Lower leg skin (tissue), 4 donors: ENCODE data around the gene RAB5IF. TPM values are rescaled to one million over a fixed set of nuclear protein-coding genes. Genes with fewer than 3 reads are reported as not detected.
A peak's percentile ranks its signal among the peaks of the same experiment; 100 is the strongest.

Experiments
- DNase-seq, 2 donors: peaks; one replicate each; pipeline ENCODE4 v3.0.0-alpha.2; 2019; ENCODE audit warnings: low spot score in 2 of 2
- H3K4me3 ChIP-seq: fragments of 200-600 bp; sonication (generic); 2 replicates; pipeline ENCODE4 v1.5.1; 2017; ENCODE audit warnings: mild to moderate bottlenecking, low read depth; ENCODE audit not compliant: poor library complexity, severe bottlenecking
- CTCF ChIP-seq, 3 donors: fragments of 450-650 bp; IDR thresholded peaks; one replicate each; pipeline ENCODE4 v1.5.1; 2016; ENCODE audit warnings: antibody characterized with exemption in 3 of 3, mild to moderate bottlenecking in 3 of 3, moderate library complexity in 2 of 3
- POLR2A ChIP-seq, 2 donors: fragments of 450-650 bp; IDR thresholded peaks; one replicate each; pipeline ENCODE4 v1.6.1; 2016 to 2017; ENCODE audit warnings: antibody characterized with exemption in 2 of 2, mild to moderate bottlenecking in 1 of 2, moderate library complexity in 1 of 2
- WGBS, 2 donors: methylation state at CpG; one replicate each; pipeline ENCODE4 v1.1.5; 2018; 5-methylcytosine and 5-hydroxymethylcytosine counted together
- intact Hi-C: fragments of 100-400 bp; cut with DNase I; formaldehyde crosslinking; loops from one replicate; pipeline ENCODE4 v1.15.0; 2023; ENCODE audit warnings: low total_unique reads
- total RNA-seq, 4 donors: library from RNA; depleted of rRNA; stranded (reverse); fragments of >200 nt; gene quantifications; one replicate each; pipeline ENCODE4 v1.1.0, GENCODE V29; 2016

The RAB5IF gene
- total RNA-seq, 4 donors from 2014 or later = 57.3 to 75.5 (median 61.3) TPM

- no peak for DNase-seq
- TF ChIP-seq POLR2A (IDR thresholded peaks at IDR 0.05) = no peak
- no peak for TF ChIP-seq CTCF (IDR thresholded peaks at IDR 0.05)
- intact Hi-C loops = no loop called here
- WGBS, 2 donors = 48 to 55% methylated on average over 7 of the region's 7 CpGs
- H3K4me3 ChIP-seq = no peak overlapping the region
Observed at GRCh38 chr20:36569847-36570429, 35.6 kb upstream of the RAB5IF start.

GRCh38 chr20:36571564-36572504, 33.7 kb upstream of the RAB5IF start:
- no peak for DNase-seq
- intact Hi-C loops = no loop called here
- H3K4me3 ChIP-seq = no peak overlapping the region
- no peak for TF ChIP-seq POLR2A (IDR thresholded peaks at IDR 0.05)
- TF ChIP-seq CTCF (IDR thresholded peaks at IDR 0.05) = no peak
- 69 to 77% methylated on average over 17 of the region's 17 CpGs for WGBS, 2 donors

DNA sequence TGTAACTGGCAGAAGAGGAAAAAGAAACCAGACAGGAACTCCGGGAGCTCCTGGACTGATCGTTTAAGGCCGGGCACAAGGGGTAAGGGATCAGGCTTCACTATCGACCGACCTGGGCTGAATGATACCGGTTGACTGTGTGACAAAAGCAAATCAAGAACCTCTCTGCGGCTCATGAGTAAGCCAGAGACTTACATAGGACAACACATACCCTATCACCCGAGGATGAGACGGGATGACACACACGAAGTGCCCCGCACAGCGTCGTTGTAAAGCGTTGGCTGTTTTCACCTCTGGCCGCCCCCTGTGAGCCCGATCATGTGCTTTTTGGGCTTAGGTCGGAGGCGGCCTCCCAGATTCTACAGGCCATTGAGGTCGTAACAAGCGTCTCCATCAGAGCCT, 32.9 kb upstream of the RAB5IF start:
- TF ChIP-seq POLR2A (IDR thresholded peaks at IDR 0.05) = no peak
- no peak overlapping the region for H3K4me3 ChIP-seq
- DNase-seq = peak in 1 of 2 donors; percentile 87
- 14 to 23% methylated on average over 20 of the region's 20 CpGs for WGBS, 2 donors
- intact Hi-C loops = no loop called here

DNA sequence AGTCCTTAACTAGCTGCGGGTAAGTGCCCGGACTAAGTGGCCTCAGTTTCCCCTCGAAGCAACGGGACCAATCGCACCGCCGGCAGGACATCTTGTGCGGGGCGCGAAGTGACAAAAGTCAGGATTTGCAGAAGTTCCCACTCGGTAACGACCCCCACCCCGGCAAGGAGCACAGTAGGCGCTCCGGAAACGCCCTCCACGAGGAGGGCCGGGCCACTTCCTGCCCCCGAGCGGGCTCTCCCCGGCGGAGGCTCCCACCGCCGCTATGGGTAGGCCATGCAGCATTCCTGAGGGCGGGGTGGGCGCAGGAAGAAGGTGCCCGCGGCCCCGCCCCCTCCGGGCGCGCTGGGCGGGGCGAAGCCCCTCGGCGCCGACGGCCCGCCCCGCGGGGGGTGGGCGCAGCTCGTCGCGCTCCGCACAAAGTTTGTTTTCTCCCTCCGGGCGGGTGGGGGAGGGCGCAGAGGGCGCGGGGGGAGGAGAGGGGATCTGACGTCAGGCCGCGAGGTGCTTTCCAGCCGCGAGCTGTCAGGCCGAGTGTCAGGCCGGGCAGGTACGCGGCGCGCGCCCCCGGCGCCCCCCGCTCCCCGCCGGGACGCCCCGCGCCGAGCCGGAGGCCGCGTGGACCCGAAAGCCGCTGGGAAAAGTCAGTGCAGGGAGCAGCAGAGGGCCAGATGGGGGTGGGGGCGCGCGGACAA, 32.3 kb upstream of the RAB5IF start, which contains the start of gene TGIF2:
TGIF2 (plus strand) TSS at position 495 of the 695 bp plus-strand sequence. CDS start 5,178 bp downstream, outside the sequence.
- intact Hi-C loops = no loop called here
- TF ChIP-seq POLR2A (IDR thresholded peaks at IDR 0.05) = no peak
- no peak for TF ChIP-seq CTCF (IDR thresholded peaks at IDR 0.05)
- 7 to 10% methylated on average over 12 to 63 of the region's 80 CpGs for WGBS, 2 donors
- peak; percentile 55 to 95 for DNase-seq
- peak within 1 kb of the TSS; percentile 68 for H3K4me3 ChIP-seq

GRCh38 chr20:36573798-36574365, 31.7 kb upstream of the RAB5IF start:
- peak overlapping the region; percentile 68 for H3K4me3 ChIP-seq
- WGBS, 2 donors = 1 to 4% methylated on average over 18 to 20 of the region's 53 CpGs
- DNase-seq = peak in 1 of 2 donors; percentile 90
- intact Hi-C loops = no loop called here
- TF ChIP-seq POLR2A (IDR thresholded peaks at IDR 0.05) = no peak
- TF ChIP-seq CTCF (IDR thresholded peaks at IDR 0.05) = no peak
